Measurements from ENCODE around the gene PRKD1. TPM values are rescaled to one million over a fixed set of nuclear protein-coding genes. Genes with fewer than 3 reads are reported as not detected.
"Not testable (repeated sequence)": the region's sequence is repeated elsewhere in the genome, so short reads cannot be mapped to it uniquely, and the experiment has no call there.

PRKD1 gene
- polyA plus RNA-seq, 10 donors, result 20.1 to 29.8 (median 21.5) TPM

- DNase-seq, result peak; percentile 43 to 49 (median 48)
These were observed 185.7 kb downstream of the PRKD1 start for GRCh38 chr14:29741909-29742401.

- DNase-seq, result no peak
These were observed 187.2 kb downstream of the PRKD1 start for GRCh38 chr14:29740491-29740890.

GRCh38 chr14:29738950-29739349 lies 188.7 kb downstream of the PRKD1 start:
- no peak for DNase-seq

GRCh38 chr14:29738056-29738455 lies 189.6 kb downstream of the PRKD1 start:
- DNase-seq, result no peak

GRCh38 chr14:29735459-29735858 lies 192.2 kb downstream of the PRKD1 start:
- DNase-seq, result no peak

- no peak for DNase-seq
These were observed 192.9 kb downstream of the PRKD1 start for GRCh38 chr14:29734732-29735131.

GRCh38 chr14:29726560-29727331 lies 200.9 kb downstream of the PRKD1 start:
- peak in 1 of 3 donors; percentile 39 for DNase-seq

- DNase-seq, result no peak
These were observed 202.7 kb downstream of the PRKD1 start for GRCh38 chr14:29724991-29725390.

GRCh38 chr14:29722831-29723230 lies 204.8 kb downstream of the PRKD1 start:
- DNase-seq, result no peak

GRCh38 chr14:29721586-29721985 lies 206.1 kb downstream of the PRKD1 start:
- no peak for DNase-seq

- DNase-seq, result no peak
These were observed 209.7 kb downstream of the PRKD1 start for GRCh38 chr14:29717901-29718300.

- no peak for DNase-seq
These were observed 211.5 kb downstream of the PRKD1 start for GRCh38 chr14:29716150-29716549.

GRCh38 chr14:29712601-29713000 lies 215.0 kb downstream of the PRKD1 start:
- no peak for DNase-seq

GRCh38 chr14:29710015-29710414 lies 217.6 kb downstream of the PRKD1 start:
- no peak for DNase-seq

- DNase-seq, result no peak
These were observed 218.2 kb downstream of the PRKD1 start for GRCh38 chr14:29709490-29709889.

- no peak for DNase-seq
These were observed 220.9 kb downstream of the PRKD1 start for GRCh38 chr14:29706700-29707099.

GRCh38 chr14:29705801-29706200 lies 221.8 kb downstream of the PRKD1 start:
- DNase-seq, result no peak

GRCh38 chr14:29689597-29689996 lies 238.1 kb downstream of the PRKD1 start:
- DNase-seq, result not testable (repeated sequence)

- DNase-seq, result peak in 2 of 3 donors; percentile 14 to 32
These were observed 239.8 kb downstream of the PRKD1 start for GRCh38 chr14:29687866-29688265.

- no peak for DNase-seq
These were observed 240.4 kb downstream of the PRKD1 start for GRCh38 chr14:29687071-29687765.

GRCh38 chr14:29684926-29685325 lies 242.7 kb downstream of the PRKD1 start:
- peak in 1 of 3 donors; percentile 8 for DNase-seq

- no peak for DNase-seq
These were observed 244.9 kb downstream of the PRKD1 start for GRCh38 chr14:29682789-29683188.

GRCh38 chr14:29681316-29681715 lies 246.3 kb downstream of the PRKD1 start:
- DNase-seq, result no peak

Measured in muscle of back (tissue), 11 donors.